ENCODE measurements around the gene PDE4D. TPM values are rescaled to one million over a fixed set of nuclear protein-coding genes. Genes with fewer than 3 reads are reported as not detected.

Gene PDE4D
- total and polyA plus RNA-seq, 2 donors (not counting 1 experiment from before 2014, with no cell fraction given): 14.9 to 171 TPM

DNA sequence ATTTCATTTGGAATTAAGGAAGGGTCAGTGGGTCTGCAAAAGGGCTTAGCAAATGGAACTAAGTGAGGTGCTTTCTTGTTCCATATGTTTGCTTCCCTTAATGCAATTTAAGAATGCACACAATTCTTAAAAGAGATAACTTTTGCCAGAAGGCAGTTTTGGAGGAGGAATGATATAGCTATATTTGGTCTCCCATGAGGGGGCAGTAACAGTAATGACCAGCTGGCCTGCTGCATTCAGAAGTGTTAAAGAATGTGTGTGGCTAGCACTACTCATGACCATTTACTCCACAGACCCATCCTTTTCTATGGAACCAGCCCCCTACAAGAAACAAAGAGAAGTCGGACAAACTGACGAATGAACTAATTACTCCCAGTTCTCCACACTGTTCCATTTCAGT is 671.8 kb downstream of the PDE4D start:
- Histone ChIP-seq H2AFZ (ENCODE audit: insufficient read depth, low read depth, low read length, poor library complexity, severe bottlenecking) (no peak overlapping the region), H3K4me3 (ENCODE audit: control extremely low read depth in 1 of 5, extremely low read depth in 1 of 5, insufficient read depth in 1 of 5, low read depth in 2 of 5, low read length in 4 of 5) (no peak overlapping the region), H3K79me2 (ENCODE audit: control insufficient read depth, insufficient read depth, low read length) (no peaks in the 10 kb centered on the region), H3K27ac (ENCODE audit: low read length in 2 of 2) (no peak overlapping the region), H3K4me2 (replicated peaks; ENCODE audit: low read depth, low read length, poor library complexity, severe bottlenecking) (no peak overlapping the region), H3K27me3 (replicated peaks in 1 of 4; ENCODE audit: control extremely low read depth in 1 of 4, control insufficient read depth in 3 of 4, insufficient read depth in 4 of 4, low read length in 3 of 4) (no peaks in the 10 kb centered on the region), H3K9ac (ENCODE audit: low read length) (no peak overlapping the region), H3K9me3 (ENCODE audit: control extremely low read depth in 1 of 3, control insufficient read depth in 2 of 3, insufficient read depth in 1 of 3, low read length in 2 of 3) (no peaks in the 10 kb centered on the region), H4K20me1 (ENCODE audit: control insufficient read depth, insufficient read depth, low read length, poor library complexity, severe bottlenecking) (peaks cover 4% of the 10 kb centered on the region), H3K36me3 (replicated peaks in 1 of 2; ENCODE audit: control extremely low read depth in 1 of 2, control insufficient read depth in 1 of 2, extremely low read depth in 1 of 2, insufficient read depth in 2 of 2, low read length in 1 of 2) (no peaks in the 10 kb centered on the region), H3K4me1 (ENCODE audit: control insufficient read depth in 2 of 2, insufficient read depth in 2 of 2, low read length in 2 of 2) (no peaks in the 10 kb centered on the region)
- no peak overlapping the region for H3K27ac Mint-ChIP-seq
- 100% methylated on average over 1 of the region's 2 CpGs for WGBS (ENCODE audit: insufficient coverage)
- ChIA-PET CTCF (interaction anchor here (1.4 kb wide), 1 partner anchor 146 kb away, joined by 3 read pairs; no protein-coding TSS in a partner anchor), POLR2A (no interaction called here)
- intact Hi-C loops (cut with micrococcal nuclease): no loop called here
- no peak overlapping the region for H3K4me3 Mint-ChIP-seq
- peaks cover 8% of the 10 kb centered on the region for H3K9me3 Mint-ChIP-seq (ENCODE audit: insufficient read depth)
- ATAC-seq (ENCODE audit: low read depth): no peak
- TF ChIP-seq EZH2 (IDR thresholded peaks at IDR 0.05; ENCODE audit: borderline replicate concordance, insufficient read depth, low read depth, low read length, poor library complexity, severe bottlenecking): no peak
- TF ChIP-seq, protein P1, sequence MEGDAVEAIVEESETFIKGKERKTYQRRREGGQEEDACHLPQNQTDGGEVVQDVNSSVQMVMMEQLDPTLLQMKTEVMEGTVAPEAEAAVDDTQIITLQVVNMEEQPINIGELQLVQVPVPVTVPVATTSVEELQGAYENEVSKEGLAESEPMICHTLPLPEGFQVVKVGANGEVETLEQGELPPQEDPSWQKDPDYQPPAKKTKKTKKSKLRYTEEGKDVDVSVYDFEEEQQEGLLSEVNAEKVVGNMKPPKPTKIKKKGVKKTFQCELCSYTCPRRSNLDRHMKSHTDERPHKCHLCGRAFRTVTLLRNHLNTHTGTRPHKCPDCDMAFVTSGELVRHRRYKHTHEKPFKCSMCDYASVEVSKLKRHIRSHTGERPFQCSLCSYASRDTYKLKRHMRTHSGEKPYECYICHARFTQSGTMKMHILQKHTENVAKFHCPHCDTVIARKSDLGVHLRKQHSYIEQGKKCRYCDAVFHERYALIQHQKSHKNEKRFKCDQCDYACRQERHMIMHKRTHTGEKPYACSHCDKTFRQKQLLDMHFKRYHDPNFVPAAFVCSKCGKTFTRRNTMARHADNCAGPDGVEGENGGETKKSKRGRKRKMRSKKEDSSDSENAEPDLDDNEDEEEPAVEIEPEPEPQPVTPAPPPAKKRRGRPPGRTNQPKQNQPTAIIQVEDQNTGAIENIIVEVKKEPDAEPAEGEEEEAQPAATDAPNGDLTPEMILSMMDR (IDR thresholded peaks at IDR 0.05): no peak
- H3K27me3 Mint-ChIP-seq: no peaks in the 10 kb centered on the region
- peaks cover 5% of the 10 kb centered on the region for H3K4me1 Mint-ChIP-seq
- DNase-seq: no peak

DNA sequence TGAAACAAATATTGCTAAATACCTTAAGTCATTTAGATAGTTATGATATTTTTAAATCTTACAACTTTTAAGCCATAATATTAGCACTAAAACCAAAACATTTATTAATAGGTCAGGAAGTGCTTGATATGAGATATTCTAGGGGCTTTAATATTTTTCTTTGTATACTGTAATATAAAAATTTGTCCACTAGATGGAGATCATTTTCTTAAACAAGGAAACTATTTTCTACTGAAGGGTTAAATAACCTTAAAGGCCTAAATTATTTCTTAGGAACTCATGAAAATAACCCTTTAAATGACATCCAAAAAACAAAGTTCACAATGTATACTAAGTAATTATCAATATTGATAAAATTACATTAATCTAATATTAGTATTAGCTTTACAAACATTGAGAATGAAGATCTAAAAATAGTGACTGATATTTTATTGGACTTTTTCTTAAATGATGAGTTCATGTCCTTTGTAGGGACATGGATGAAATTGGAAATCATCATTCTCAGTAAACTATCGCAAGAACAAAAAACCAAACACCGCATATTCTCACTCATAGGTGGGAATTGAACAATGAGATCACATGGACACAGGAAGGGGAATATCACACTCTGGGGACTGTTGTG is 675.0 kb downstream of the PDE4D start:
- intact Hi-C loops (cut with micrococcal nuclease): no loop called here
- Mint-ChIP-seq H3K27ac (no peak overlapping the region), H3K4me1 (peaks cover 5% of the 10 kb centered on the region), H3K9me3 (ENCODE audit: insufficient read depth) (no peaks in the 10 kb centered on the region), H3K4me3 (no peak overlapping the region), H3K27me3 (no peaks in the 10 kb centered on the region)
- Histone ChIP-seq H3K9ac (ENCODE audit: low read length) (no peak overlapping the region), H3K4me2 (replicated peaks; ENCODE audit: low read depth, low read length, poor library complexity, severe bottlenecking) (no peak overlapping the region), H3K36me3 (replicated peaks in 1 of 2; ENCODE audit: control extremely low read depth in 1 of 2, control insufficient read depth in 1 of 2, extremely low read depth in 1 of 2, insufficient read depth in 2 of 2, low read length in 1 of 2) (no peaks in the 10 kb centered on the region), H4K20me1 (ENCODE audit: control insufficient read depth, insufficient read depth, low read length, poor library complexity, severe bottlenecking) (peaks cover 4% of the 10 kb centered on the region), H3K27me3 (replicated peaks in 1 of 4; ENCODE audit: control extremely low read depth in 1 of 4, control insufficient read depth in 3 of 4, insufficient read depth in 4 of 4, low read length in 3 of 4) (no peaks in the 10 kb centered on the region), H3K79me2 (ENCODE audit: control insufficient read depth, insufficient read depth, low read length) (no peaks in the 10 kb centered on the region), H3K9me3 (ENCODE audit: control extremely low read depth in 1 of 3, control insufficient read depth in 2 of 3, insufficient read depth in 1 of 3, low read length in 2 of 3) (no peaks in the 10 kb centered on the region), H3K27ac (ENCODE audit: low read length in 2 of 2) (no peak overlapping the region), H3K4me3 (ENCODE audit: control extremely low read depth in 1 of 5, extremely low read depth in 1 of 5, insufficient read depth in 1 of 5, low read depth in 2 of 5, low read length in 4 of 5) (no peak overlapping the region), H3K4me1 (ENCODE audit: control insufficient read depth in 2 of 2, insufficient read depth in 2 of 2, low read length in 2 of 2) (no peaks in the 10 kb centered on the region), H2AFZ (ENCODE audit: insufficient read depth, low read depth, low read length, poor library complexity, severe bottlenecking) (no peak overlapping the region)
- no peak for DNase-seq
- TF ChIP-seq, protein P1 (IDR thresholded peaks at IDR 0.05): peak; percentile 32
- no peak for TF ChIP-seq EZH2 (IDR thresholded peaks at IDR 0.05; ENCODE audit: borderline replicate concordance, insufficient read depth, low read depth, low read length, poor library complexity, severe bottlenecking)
- WGBS (ENCODE audit: insufficient coverage): no CpG with 5 or more reads among the region's 2 CpGs
- ATAC-seq (ENCODE audit: low read depth): no peak
- CTCF ChIA-PET: interaction anchor here (0.6 kb wide), 1 partner anchor 1232 kb away, joined by 8 read pairs; no protein-coding TSS in a partner anchor
- POLR2A ChIA-PET: no interaction called here
